ENCODE data around the gene ASMTL.
"Not testable (repeated sequence)": the region's sequence is repeated elsewhere in the genome, so short reads cannot be mapped to it uniquely, and the experiment has no call there.

Gene ASMTL, protein sequence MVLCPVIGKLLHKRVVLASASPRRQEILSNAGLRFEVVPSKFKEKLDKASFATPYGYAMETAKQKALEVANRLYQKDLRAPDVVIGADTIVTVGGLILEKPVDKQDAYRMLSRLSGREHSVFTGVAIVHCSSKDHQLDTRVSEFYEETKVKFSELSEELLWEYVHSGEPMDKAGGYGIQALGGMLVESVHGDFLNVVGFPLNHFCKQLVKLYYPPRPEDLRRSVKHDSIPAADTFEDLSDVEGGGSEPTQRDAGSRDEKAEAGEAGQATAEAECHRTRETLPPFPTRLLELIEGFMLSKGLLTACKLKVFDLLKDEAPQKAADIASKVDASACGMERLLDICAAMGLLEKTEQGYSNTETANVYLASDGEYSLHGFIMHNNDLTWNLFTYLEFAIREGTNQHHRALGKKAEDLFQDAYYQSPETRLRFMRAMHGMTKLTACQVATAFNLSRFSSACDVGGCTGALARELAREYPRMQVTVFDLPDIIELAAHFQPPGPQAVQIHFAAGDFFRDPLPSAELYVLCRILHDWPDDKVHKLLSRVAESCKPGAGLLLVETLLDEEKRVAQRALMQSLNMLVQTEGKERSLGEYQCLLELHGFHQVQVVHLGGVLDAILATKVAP

GRCh38 chrX:1452516-1453394, at the start of gene ASMTL:
Gene ASMTL, minus strand, starts transcription at chrX:1452909. Its CDS starts 69 bp downstream, at chrX:1452840.
- DNase-seq, result peak; percentile 99

GRCh38 chrX:1502241-1502640, 49.5 kb upstream of the ASMTL start:
- DNase-seq, result no peak

DNA sequence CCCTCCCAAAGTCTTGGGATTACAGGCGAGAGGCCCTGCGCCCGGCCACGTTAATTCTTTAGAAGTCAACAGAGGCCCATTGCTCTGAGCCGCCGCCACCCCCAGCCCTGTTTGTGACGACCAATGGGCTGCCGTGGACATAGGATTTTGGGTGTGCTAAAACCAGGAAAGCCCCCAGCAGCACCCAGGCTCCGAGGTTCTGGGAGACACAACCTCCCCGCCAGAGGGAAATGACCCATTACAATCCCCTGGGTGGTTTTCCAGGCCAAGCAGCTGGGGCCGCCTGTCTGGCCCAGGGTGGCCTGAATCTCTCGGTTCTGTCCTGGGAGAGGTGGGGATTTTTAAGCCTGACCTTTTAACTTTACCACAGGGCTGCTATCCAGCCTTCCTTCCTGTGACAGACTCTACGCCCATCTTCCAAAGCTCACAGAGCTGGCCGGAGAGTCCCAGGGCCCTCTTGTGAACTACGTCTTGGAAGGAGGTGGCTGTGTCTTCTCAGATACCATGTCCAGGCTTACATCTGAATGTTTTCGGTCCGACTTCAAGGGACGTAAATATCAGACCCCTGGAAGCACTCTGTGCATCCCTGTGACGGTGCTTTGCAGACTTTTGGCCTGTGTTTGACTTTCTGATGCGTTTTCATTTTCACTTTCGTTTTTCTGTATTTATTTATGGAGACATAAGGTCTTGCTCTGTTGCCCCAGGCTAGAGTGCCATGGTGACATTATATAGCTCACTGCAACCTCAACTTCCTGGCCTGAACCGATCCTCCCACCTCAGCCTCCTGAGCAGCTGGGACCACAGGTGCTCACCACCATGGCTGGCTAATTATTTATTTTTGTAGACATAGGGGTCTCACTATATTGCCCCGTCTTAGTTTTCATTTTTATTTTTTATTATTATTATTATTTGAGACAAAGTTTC, 48.3 kb upstream of the ASMTL start:
- peak; percentile 78 for DNase-seq

GRCh38 chrX:1496076-1496475, 43.4 kb upstream of the ASMTL start:
- no peak for DNase-seq

GRCh38 chrX:1493877-1494510, 41.3 kb upstream of the ASMTL start:
- peak; percentile 71 for DNase-seq

GRCh38 chrX:1493412-1493811, 40.7 kb upstream of the ASMTL start:
- DNase-seq, result no peak

GRCh38 chrX:1492421-1493012, 39.8 kb upstream of the ASMTL start:
- no peak for DNase-seq

GRCh38 chrX:1491851-1492349, 39.2 kb upstream of the ASMTL start:
- DNase-seq, result peak; percentile 55

DNA sequence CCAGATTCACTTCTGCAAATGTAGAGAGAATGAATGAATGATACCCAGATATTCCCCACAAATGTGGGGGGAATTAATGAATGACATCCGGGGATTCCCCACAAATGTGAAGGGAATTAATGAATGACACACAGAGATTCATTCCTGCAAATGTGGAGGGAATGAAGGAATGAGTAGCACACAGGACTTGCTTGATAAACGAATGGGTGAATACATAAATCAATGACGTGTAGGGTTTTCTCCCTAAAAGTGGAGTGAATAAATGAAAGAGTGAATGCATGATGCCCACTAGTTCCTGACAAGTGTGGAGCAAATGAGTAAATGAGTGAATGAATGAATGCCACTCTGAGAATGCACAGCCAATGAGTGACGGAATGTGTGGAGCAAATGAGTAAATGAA, 38.5 kb upstream of the ASMTL start:
- DNase-seq, result not testable (repeated sequence)

- not testable (repeated sequence) for DNase-seq
Measured at GRCh38 chrX:1490723-1491122, 38.0 kb upstream of the ASMTL start.

DNA sequence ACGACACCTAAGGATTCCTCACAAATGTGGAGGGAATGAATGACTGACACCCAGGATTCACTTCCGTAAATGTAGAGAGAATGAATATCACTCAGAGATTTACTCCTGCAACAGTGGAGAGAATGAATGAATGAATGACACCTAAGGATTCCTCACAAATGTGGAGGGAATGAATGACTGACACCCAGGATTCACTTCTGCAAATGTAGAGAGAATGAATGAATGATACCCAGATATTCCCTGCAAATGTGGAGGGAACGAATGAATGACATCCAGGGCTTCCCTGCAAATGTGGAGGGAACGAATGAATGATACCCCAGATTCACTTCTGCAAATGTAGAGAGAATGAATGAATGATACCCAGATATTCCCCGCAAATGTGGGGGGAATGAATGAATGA, 36.6 kb upstream of the ASMTL start:
- DNase-seq, result not testable (repeated sequence)

DNA sequence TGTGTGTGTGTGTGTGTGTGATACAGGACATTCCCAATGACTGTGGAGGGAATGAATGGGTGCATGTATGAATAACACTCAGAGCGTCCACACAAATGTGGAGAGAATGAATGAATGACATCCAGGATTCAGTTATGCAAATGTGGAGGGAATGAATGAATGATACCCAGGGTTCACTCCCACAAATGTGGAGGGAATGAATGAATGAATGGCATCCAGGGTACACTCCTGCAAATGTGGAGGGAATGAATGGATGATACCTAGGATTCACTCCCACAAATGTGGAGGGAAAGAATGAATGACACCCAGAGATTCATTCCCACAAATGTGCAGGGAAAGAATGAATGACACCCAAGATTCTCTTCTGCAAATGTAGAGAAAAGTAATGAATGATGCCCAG, 36.0 kb upstream of the ASMTL start:
- DNase-seq, result no peak

DNA sequence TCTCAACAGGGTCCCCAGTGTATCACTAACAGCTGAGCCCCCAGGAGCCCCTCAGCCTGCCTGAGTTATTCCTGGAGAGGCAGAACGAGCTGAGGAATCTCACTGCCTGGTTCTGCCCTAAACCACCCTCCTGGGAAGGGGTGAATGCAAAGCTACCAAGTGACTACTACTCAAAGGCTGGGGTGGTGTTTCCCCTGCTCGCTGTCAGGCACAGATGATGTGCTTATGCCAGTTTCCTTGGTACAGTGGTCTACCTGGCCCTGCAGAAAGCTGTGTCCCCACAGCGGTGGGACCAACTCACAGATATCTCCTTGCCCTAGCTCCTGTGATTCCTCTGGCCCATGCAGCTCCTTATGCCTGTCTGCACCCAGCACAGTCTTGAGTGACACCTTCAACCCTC, 35.4 kb upstream of the ASMTL start:
- no peak for DNase-seq

DNA sequence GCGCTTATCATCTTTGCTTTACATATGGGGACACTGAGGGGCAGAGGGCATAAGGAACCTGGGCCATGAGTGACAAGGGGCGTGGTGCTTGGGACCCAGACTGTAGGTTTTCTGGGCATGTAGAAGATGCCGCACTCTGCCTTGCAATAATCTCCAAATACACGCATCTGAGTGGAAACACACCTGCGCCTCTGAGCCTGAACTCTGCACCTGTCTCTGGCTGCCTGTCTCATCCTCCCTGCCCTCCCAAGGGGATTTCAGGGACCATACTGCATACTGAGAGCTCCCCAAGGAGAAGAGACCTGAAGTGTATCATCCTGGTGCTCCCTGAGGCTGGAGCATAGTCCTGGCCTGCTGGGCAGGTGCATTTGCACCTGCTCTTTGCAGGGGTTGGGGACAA, 34.7 kb upstream of the ASMTL start:
- no peak for DNase-seq

DNA sequence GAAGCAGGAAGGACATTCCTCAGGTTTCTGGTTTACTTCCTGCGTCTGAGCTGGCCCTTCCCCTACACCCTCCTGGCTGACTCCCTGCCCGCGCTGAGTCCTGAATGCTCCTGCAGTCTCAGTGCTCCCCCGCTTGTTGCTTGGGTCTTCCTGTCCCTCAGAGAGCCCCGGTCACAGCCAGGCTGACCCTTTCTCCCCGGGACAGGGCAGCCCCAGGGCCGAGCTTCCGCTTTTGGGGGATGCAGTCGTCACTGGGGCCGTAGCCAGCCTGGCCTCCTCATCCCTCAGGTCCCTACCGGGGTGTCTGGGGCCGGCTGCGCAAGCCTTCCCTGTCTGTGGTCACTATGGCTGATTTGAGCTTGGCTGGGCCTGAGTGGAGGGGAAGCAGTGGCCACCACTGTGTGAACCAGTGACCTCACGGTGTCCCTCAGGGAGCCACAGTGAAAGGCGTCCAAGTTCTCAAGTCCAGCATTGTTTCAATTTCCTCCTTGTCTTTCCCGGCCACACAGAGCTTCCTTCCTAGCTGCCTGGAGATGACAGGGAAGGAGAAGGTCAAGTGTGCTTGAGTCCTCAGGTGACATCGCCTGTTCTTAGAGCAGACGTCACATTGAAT, 34.1 kb upstream of the ASMTL start:
- DNase-seq, result no peak

GRCh38 chrX:1486177-1486576, 33.5 kb upstream of the ASMTL start:
- no peak for DNase-seq

DNA sequence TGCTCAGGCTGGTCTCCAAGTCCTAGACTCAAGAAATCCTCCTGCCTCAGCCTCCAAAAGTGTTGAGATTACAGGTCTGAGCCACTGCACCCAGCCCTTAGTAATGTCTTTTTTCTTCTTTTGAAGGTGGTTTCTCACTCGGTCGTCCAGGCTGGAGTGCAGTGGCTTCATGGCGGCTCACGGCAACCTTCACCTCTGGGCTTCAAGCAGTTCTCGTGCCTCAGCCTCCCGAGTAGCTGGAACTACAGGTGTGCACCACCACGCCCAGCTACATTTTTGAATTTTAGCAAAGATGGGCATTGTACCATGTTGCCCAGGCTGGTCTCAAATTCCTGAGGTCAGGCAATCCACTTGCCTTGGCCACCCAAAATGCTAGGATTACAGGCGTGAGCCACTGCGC, 32.3 kb upstream of the ASMTL start:
- DNase-seq, result no peak

DNA sequence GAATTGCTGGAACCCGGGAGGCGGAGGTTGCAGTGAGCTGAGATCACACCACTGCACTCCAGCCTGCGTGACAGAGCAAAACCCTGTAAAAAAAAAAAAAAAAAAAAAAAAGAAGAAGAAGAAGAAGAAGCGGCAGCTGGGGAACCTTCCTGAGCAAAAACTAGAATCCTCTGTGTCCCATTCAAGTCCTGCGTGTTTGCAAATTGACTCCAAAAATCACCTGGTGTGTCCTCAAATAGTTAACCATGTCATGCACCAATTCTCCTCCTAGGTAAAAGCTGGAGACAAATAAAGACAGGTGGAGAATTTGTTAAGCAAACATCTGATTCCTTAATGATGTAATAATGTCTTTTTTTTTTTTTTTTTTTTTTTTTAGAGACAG, 31.9 kb upstream of the ASMTL start:
- peak; percentile 45 for DNase-seq

DNA sequence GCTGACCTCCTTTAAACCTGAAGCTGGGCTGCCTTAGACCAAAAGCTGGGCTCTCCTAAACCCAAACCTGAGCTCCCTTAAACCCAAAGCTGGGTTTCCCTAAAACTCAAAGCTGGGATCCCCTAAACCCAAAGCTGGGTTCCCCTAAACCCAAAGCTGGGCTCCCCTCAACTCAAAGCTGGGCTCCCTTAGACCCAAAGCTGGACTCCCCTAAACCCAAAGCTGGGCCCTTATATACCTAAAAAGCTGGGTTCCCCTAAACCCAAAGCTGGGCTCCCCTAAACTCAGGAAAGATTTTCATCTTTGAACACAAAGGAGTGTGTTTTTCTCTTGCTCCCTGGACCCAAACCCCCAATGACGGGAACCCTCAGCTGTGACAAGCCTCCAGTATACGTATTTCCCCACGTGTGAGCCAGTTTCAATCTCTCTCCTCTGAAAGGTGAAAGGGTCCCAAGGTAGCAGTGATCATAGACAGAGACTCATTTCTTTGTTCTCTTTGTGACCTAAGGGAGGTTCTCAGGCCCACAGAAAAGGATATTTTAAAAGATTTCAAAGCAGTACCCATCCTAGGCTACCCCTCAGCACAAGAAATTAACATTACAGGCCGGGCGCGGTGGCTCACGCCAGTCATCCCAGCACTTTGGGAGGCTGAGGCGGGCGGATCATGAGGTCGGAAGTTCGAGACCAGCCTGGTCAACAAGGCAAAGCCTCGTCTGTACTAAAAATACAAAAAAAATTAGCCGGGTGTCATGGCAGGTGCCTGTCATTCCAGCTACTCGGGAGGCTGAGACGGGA, 31.3 kb upstream of the ASMTL start:
- no peak for DNase-seq

DNA sequence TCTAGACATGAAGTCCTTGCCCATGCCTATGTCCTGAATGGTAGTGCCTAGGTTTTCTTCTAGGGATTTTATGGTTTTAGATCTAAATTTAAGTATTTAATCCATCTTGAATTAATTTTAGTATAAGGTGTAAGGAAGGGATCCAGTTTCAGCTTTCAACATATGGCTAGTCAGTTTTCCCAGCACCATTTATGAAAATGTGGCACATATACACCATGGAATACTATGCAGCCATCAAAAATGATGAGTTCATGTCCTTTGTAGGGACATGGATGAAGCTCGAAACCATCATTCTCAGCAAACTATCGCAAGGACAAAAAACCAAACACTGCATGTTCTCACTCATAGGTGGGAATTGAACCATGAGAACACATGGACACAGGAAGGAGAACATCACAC, 29.8 kb upstream of the ASMTL start:
- not testable (repeated sequence) for DNase-seq
